GM23338 (cell line): ENCODE results near the gene MTAP.

ENCODE experiments used
- EZH2phosphoT487 ChIP-seq: fragments of 200-600 bp; sonication (generic); IDR thresholded peaks from one replicate; pipeline ENCODE4 v1.8.1; 2018; ENCODE audit warnings: antibody characterized with exemption; ENCODE audit not compliant: unreplicated experiment
- JUNB ChIP-seq: IDR thresholded peaks from one replicate; pipeline ENCODE4 v1.6.1; 2016; ENCODE audit warnings: antibody characterized with exemption; ENCODE audit not compliant: unreplicated experiment
- POLR2AphosphoS5 ChIP-seq: IDR thresholded peaks from 2 replicates; pipeline ENCODE4 v1.6.1; 2016; ENCODE audit warnings: antibody characterized with exemption, low read depth
- TF ChIP-seq, protein P1 (sequence below), 2 experiments: fragments of 200-600 bp in 1 of 2; sonication (generic) in 1 of 2; conservative IDR thresholded peaks; 2 replicates each; pipeline versions ENCODE4 v1.5.1 to v1.6.1; 2016 to 2017; ENCODE audit warnings: antibody characterized with exemption in 2 of 2, low read depth in 2 of 2, mild to moderate bottlenecking in 2 of 2, moderate library complexity in 1 of 2
- TF ChIP-seq, protein P2 (sequence below): IDR thresholded peaks from one replicate; pipeline ENCODE4 v1.6.1; 2018; ENCODE audit warnings: antibody characterized with exemption; ENCODE audit not compliant: unreplicated experiment

GRCh38 chr9:21770871-21771560, 31.4 kb upstream of the MTAP start:
- TF ChIP-seq, protein P1, sequence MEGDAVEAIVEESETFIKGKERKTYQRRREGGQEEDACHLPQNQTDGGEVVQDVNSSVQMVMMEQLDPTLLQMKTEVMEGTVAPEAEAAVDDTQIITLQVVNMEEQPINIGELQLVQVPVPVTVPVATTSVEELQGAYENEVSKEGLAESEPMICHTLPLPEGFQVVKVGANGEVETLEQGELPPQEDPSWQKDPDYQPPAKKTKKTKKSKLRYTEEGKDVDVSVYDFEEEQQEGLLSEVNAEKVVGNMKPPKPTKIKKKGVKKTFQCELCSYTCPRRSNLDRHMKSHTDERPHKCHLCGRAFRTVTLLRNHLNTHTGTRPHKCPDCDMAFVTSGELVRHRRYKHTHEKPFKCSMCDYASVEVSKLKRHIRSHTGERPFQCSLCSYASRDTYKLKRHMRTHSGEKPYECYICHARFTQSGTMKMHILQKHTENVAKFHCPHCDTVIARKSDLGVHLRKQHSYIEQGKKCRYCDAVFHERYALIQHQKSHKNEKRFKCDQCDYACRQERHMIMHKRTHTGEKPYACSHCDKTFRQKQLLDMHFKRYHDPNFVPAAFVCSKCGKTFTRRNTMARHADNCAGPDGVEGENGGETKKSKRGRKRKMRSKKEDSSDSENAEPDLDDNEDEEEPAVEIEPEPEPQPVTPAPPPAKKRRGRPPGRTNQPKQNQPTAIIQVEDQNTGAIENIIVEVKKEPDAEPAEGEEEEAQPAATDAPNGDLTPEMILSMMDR (conservative IDR thresholded peaks at IDR 0.05; ENCODE audit: low read depth in 2 of 2), result no peak
- TF ChIP-seq JUNB (no peak), POLR2AphosphoS5 (no peak), EZH2phosphoT487 (no peak)
- TF ChIP-seq, protein P2, sequence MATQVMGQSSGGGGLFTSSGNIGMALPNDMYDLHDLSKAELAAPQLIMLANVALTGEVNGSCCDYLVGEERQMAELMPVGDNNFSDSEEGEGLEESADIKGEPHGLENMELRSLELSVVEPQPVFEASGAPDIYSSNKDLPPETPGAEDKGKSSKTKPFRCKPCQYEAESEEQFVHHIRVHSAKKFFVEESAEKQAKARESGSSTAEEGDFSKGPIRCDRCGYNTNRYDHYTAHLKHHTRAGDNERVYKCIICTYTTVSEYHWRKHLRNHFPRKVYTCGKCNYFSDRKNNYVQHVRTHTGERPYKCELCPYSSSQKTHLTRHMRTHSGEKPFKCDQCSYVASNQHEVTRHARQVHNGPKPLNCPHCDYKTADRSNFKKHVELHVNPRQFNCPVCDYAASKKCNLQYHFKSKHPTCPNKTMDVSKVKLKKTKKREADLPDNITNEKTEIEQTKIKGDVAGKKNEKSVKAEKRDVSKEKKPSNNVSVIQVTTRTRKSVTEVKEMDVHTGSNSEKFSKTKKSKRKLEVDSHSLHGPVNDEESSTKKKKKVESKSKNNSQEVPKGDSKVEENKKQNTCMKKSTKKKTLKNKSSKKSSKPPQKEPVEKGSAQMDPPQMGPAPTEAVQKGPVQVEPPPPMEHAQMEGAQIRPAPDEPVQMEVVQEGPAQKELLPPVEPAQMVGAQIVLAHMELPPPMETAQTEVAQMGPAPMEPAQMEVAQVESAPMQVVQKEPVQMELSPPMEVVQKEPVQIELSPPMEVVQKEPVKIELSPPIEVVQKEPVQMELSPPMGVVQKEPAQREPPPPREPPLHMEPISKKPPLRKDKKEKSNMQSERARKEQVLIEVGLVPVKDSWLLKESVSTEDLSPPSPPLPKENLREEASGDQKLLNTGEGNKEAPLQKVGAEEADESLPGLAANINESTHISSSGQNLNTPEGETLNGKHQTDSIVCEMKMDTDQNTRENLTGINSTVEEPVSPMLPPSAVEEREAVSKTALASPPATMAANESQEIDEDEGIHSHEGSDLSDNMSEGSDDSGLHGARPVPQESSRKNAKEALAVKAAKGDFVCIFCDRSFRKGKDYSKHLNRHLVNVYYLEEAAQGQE, result no peak
